Upper lobe of right lung (tissue), 1 donor: Measurements from ENCODE around the gene SKI. TPM values are rescaled to one million over a fixed set of nuclear protein-coding genes. Genes with fewer than 3 reads are reported as not detected.

Experiments used
- ATAC-seq: fragments of 200-7000 bp; cut with Tn5 transposase; one replicate; pipeline ENCODE4 v1.9.1; 2020; ENCODE audit warnings: mild to moderate bottlenecking, moderate library complexity
- DNase-seq: peaks from one replicate; pipeline ENCODE4 v3.0.0-alpha.2; 2020
- H3K27ac ChIP-seq: fragments of 200-600 bp; one replicate; pipeline ENCODE4 v1.8.0; 2022
- H3K27me3 ChIP-seq: fragments of 200-600 bp; one replicate; pipeline ENCODE4 v1.8.0; 2022; ENCODE audit warnings: mild to moderate bottlenecking
- H3K36me3 ChIP-seq: fragments of 200-600 bp; one replicate; pipeline ENCODE4 v1.8.0; 2022
- H3K4me1 ChIP-seq: fragments of 200-600 bp; one replicate; pipeline ENCODE4 v1.8.0; 2022
- H3K4me3 ChIP-seq: fragments of 200-600 bp; one replicate; pipeline ENCODE4 v1.8.0; 2022; ENCODE audit warnings: mild to moderate bottlenecking
- H3K9me3 ChIP-seq: fragments of 200-600 bp; one replicate; pipeline ENCODE4 v1.8.0; 2022
- intact Hi-C: fragments of 100-400 bp; cut with DNase I; formaldehyde crosslinking; loops from one replicate; pipeline ENCODE4 v1.11.0; 2022
- total RNA-seq: library from RNA; stranded (reverse); fragmentation: NEBNext Ultra II Directional; extraction: Animal tissue kit (Norgen Biotek cat#: 25700); gene quantifications from one replicate; pipeline ENCODE4 v1.2.1, GENCODE V29; 2021
- TF ChIP-seq, protein P1 (sequence below): fragments of 200-600 bp; IDR thresholded peaks from one replicate; pipeline ENCODE4 v1.8.0; 2022; ENCODE audit warnings: antibody characterized with exemption
- donor health status: DM: no; HTN: yes; CAD: no; lungs with severe emphysema.

SKI gene
- total RNA-seq, 1 donor from 2014 or later, result 89.6 TPM

- H3K27me3 ChIP-seq, result no peaks in the 10 kb centered on the region
- ATAC-seq, result no peak
- no peak for DNase-seq
- H3K27ac ChIP-seq, result no peak overlapping the region
- no peaks in the 10 kb centered on the region for H3K9me3 ChIP-seq
- H3K36me3 ChIP-seq, result no peaks in the 10 kb centered on the region
- TF ChIP-seq, protein P1, sequence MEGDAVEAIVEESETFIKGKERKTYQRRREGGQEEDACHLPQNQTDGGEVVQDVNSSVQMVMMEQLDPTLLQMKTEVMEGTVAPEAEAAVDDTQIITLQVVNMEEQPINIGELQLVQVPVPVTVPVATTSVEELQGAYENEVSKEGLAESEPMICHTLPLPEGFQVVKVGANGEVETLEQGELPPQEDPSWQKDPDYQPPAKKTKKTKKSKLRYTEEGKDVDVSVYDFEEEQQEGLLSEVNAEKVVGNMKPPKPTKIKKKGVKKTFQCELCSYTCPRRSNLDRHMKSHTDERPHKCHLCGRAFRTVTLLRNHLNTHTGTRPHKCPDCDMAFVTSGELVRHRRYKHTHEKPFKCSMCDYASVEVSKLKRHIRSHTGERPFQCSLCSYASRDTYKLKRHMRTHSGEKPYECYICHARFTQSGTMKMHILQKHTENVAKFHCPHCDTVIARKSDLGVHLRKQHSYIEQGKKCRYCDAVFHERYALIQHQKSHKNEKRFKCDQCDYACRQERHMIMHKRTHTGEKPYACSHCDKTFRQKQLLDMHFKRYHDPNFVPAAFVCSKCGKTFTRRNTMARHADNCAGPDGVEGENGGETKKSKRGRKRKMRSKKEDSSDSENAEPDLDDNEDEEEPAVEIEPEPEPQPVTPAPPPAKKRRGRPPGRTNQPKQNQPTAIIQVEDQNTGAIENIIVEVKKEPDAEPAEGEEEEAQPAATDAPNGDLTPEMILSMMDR, result no peak
- no peak overlapping the region for H3K4me3 ChIP-seq
- intact Hi-C loops, result no loop called here
- H3K4me1 ChIP-seq, result peaks cover 85% of the 10 kb centered on the region
Measured at GRCh38 chr1:2253036-2253796, 25.1 kb downstream of the SKI start.

DNA sequence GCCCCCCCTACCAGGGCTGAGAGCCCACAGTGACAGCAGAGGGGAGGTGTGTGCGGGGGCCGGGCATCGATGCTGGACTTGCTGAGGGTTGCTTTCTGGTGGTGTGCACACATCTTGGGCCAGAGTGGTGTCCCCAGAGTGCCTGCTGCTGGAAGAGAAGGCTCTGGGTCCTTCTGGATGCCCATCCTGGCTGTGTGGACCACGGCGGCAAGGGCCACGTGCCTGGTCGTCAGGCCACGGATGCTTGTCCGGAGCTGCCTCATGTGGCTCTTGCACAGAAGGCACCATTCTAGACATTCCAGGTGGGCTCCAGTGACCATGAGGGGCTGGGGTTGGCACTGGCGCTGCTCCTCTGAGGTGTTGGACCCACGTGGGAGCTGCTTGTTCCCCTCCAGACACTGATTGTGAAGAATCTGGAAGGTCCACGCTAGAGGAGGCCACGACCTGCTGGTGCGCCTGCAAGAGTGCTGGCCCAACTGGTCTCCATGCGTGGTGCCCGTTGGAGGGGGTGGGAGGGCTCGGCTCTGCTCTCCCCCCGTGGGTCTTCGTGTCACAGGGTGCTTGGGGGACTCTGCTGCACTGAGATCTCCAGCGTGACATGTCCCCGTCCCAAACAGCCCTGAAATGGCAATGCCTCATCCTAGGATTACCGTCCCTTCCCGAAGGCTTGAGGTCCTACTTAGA lies 25.8 kb downstream of the SKI start:
- Histone ChIP-seq H3K27ac (no peak overlapping the region), H3K4me1 (peaks cover 85% of the 10 kb centered on the region), H3K9me3 (no peaks in the 10 kb centered on the region), H3K27me3 (no peaks in the 10 kb centered on the region), H3K36me3 (no peaks in the 10 kb centered on the region), H3K4me3 (no peak overlapping the region)
- DNase-seq (no peak), ATAC-seq (no peak)
- intact Hi-C loops, result no loop called here
- TF ChIP-seq, protein P1, result no peak

- ATAC-seq (no peak), DNase-seq (no peak)
- H3K36me3 ChIP-seq, result no peaks in the 10 kb centered on the region
- H3K4me3 ChIP-seq, result no peak overlapping the region
- no peaks in the 10 kb centered on the region for H3K27me3 ChIP-seq
- intact Hi-C loops, result no loop called here
- TF ChIP-seq, protein P1, result no peak
- H3K4me1 ChIP-seq, result peaks cover 84% of the 10 kb centered on the region
- H3K27ac ChIP-seq, result peak overlapping the region; percentile 82
- H3K9me3 ChIP-seq, result no peaks in the 10 kb centered on the region
Measured at GRCh38 chr1:2255047-2255419, 26.9 kb downstream of the SKI start.

DNA sequence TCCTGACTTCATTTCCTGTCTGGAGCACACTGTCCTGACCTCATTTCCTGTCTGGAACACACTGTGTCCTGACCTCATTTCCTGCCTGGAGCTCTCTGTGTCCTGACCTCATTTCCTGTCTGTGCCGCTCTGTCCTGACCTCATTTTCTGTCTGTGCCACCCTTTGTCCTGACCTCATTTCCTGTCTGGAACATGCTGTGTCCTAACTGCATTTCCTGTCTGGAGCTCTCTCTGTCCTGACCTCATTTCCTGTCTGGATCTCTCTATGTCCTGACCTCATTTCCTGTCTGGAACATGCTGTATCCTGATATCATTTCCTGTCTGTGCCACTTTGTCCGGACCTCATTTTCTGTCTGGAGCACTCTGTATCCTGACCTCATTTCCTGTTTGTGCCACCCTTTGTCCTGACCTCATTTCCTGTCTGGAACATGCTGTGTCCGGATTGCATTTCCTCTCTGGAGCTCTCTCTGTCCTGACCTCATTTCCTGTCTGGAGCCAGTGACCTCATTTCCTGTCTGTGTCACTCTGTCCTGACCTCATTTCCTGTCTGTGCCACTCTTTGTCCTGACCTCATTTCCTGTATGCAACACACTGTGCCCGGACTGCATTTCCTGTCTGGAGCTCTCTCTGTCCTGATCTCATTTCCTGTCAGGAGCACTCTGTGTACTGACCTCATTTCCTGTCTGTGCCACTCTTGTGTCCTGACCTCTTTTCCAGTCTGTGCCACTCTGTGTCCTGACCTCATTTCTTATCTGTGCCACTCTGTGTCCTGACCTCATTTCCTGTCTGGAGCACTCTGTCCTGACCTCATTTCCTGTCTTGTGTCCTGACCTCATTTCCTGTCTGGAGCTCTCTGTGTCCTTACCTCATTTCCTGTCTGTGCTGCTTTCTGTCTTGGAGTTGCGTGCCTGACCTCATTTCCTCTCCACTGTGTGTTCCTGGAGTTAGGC lies 27.6 kb downstream of the SKI start:
- Histone ChIP-seq H3K36me3 (no peaks in the 10 kb centered on the region), H3K9me3 (no peaks in the 10 kb centered on the region), H3K4me1 (peaks cover 84% of the 10 kb centered on the region), H3K4me3 (no peak overlapping the region), H3K27me3 (no peaks in the 10 kb centered on the region), H3K27ac (peak overlapping the region; percentile 82)
- DNase-seq (no peak), ATAC-seq (peak; percentile 58)
- TF ChIP-seq, protein P1, result no peak
- intact Hi-C loops, result no loop called here

DNA sequence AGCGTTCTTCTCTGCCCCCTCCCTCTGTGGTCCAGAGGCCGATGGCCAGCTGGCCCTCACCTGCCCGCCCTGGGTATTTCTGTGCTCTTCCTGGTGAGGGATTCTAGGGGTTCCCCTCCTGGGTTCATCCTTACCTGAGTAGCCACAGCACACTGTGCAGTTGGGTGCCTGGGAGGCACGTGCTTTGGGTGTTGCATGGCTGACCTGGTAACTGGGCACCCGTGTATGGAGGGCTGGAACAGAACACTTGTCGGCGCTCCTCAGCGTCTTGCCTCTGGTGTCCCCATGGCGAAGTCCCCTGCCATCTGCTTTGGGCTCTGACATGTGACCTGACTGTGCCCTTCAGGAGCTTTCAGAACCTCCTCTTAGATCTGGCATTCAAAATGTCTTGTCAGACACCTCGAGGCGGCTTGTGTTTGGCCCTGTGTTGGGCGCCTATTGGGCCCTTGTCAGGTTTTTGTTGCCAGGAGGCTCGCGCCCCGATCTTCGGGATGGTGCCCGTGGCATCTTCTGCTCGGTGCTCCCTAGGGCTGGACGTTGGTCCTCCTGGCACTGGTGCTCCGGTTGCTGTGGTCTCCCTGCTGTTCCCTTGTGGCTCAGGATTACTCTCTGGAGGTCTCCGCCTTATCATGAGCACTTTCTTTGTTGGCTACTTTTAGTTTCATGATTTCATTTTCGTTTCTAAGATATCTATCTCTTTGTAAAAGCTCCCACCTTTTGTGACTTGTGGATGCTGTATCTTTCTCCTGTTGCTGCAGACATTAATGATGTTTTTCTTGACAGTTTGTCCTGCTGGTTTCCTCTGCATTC lies 28.5 kb downstream of the SKI start:
- no peak overlapping the region for H3K4me3 ChIP-seq
- H3K36me3 ChIP-seq, result no peaks in the 10 kb centered on the region
- intact Hi-C loops, result no loop called here
- TF ChIP-seq, protein P1, result no peak
- H3K27me3 ChIP-seq, result no peaks in the 10 kb centered on the region
- H3K4me1 ChIP-seq, result peaks cover 77% of the 10 kb centered on the region
- DNase-seq (no peak), ATAC-seq (no peak)
- peak overlapping the region; percentile 82 for H3K27ac ChIP-seq
- H3K9me3 ChIP-seq, result no peaks in the 10 kb centered on the region
